ENCODE measurements around the gene XPO1. TPM values are rescaled to one million over a fixed set of nuclear protein-coding genes. Genes with fewer than 3 reads are reported as not detected.

XPO1 gene
- total RNA-seq, 1 donor from 2014 or later: 103 TPM

DNA sequence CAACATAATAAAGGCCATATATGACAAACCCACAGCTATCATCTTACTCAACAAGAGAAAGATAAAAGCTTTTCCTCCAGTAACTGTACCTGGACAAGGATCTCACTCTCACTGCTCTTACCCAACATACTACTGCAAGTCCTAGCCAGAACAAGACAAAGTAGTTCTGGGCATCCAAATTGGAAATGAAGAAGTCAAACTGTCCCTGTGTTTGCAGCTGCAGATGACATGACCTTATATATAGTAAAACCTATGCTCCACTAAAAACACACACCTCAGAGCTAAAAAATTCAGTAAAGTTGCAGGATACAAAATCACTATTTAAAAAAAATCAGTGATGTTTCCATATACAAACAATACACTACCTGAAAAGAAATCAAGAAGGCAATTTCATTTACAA, 99.5 kb downstream of the XPO1 start:
- Mint-ChIP-seq H3K36me3 (ENCODE audit: unreplicated experiment) (peaks cover 6% of the 10 kb centered on the region), H3K4me1 (ENCODE audit: low read depth, unreplicated experiment) (peaks cover 6% of the 10 kb centered on the region), H3K9me3 (ENCODE audit: unreplicated experiment) (peaks cover 11% of the 10 kb centered on the region), H3K4me3 (ENCODE audit: unreplicated experiment) (no peak overlapping the region), H3K27ac (ENCODE audit: unreplicated experiment) (no peak overlapping the region), H3K27me3 (ENCODE audit: unreplicated experiment) (peaks cover 2% of the 10 kb centered on the region)
- TF ChIP-seq, protein P1, sequence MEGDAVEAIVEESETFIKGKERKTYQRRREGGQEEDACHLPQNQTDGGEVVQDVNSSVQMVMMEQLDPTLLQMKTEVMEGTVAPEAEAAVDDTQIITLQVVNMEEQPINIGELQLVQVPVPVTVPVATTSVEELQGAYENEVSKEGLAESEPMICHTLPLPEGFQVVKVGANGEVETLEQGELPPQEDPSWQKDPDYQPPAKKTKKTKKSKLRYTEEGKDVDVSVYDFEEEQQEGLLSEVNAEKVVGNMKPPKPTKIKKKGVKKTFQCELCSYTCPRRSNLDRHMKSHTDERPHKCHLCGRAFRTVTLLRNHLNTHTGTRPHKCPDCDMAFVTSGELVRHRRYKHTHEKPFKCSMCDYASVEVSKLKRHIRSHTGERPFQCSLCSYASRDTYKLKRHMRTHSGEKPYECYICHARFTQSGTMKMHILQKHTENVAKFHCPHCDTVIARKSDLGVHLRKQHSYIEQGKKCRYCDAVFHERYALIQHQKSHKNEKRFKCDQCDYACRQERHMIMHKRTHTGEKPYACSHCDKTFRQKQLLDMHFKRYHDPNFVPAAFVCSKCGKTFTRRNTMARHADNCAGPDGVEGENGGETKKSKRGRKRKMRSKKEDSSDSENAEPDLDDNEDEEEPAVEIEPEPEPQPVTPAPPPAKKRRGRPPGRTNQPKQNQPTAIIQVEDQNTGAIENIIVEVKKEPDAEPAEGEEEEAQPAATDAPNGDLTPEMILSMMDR (IDR thresholded peaks at IDR 0.05; ENCODE audit: partially characterized antibody, unreplicated experiment): no peak
- DNase-seq: no peak

DNA sequence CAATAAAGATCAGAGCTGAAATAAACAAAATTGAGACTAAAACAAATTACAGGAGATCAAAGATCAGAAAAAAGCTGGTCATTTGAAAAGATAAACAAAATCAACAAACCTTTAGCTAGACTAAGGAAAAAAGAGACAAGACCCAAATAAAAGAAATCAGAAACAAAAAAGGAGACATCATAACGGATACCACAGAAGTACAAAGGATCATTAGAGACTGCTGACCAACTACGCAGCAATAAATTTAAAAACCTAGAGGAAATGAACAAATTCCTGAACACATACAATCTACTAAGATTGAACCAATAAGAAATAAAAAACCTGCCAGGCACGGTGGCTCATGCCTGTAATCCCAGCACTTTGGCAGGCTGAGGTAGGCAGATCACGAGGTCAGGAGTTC, 101.0 kb downstream of the XPO1 start:
- peaks cover 13% of the 10 kb centered on the region for H3K9me3 Mint-ChIP-seq (ENCODE audit: unreplicated experiment)
- H3K27me3 Mint-ChIP-seq (ENCODE audit: unreplicated experiment): no peaks in the 10 kb centered on the region
- no peak for DNase-seq
- H3K36me3 Mint-ChIP-seq (ENCODE audit: unreplicated experiment): peaks cover 6% of the 10 kb centered on the region
- H3K27ac Mint-ChIP-seq (ENCODE audit: unreplicated experiment): no peak overlapping the region
- no peak overlapping the region for H3K4me3 Mint-ChIP-seq (ENCODE audit: unreplicated experiment)
- TF ChIP-seq, protein P1 (IDR thresholded peaks at IDR 0.05; ENCODE audit: partially characterized antibody, unreplicated experiment): no peak
- H3K4me1 Mint-ChIP-seq (ENCODE audit: low read depth, unreplicated experiment): peaks cover 2% of the 10 kb centered on the region

DNA sequence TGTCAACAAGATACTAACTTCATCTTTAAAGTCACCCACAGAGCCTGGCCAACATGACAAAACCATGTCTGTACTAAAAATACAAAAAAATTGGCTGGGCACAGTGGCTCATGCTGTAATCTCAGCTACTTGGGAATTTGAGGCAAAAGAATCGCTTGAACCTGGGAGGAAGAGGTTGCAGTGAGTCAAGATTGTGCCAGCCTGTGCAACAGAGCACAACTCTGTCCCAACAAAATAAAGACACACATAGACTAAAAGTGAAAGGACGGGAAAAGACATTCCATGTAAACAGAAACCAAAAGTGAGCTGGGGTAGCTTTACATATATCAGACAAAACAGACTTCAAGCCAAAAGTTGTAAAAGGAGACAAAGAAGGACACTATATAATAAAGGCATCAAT, 102.1 kb downstream of the XPO1 start:
- H3K27ac Mint-ChIP-seq (ENCODE audit: unreplicated experiment): no peak overlapping the region
- peaks cover 13% of the 10 kb centered on the region for H3K9me3 Mint-ChIP-seq (ENCODE audit: unreplicated experiment)

DNA sequence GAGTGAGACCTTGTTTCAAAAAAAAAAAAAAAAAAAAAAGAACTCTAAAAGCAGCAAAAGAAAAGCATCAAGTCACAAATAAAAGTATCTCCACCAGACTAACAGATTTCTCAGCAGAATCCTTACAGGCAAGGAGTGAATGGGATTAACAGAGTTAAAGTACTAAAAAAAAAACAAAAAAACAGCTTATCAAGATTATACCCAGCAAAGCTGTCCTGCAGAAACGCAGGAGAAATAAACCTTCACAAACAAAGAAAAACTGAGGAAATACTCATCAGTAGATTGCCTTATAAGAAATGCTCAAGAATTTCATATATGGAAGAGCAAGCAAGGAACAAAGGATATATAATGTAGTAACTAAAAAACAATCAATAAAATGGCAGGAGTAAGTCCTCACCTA, 102.9 kb downstream of the XPO1 start:
- TF ChIP-seq, protein P1 (IDR thresholded peaks at IDR 0.05; ENCODE audit: partially characterized antibody, unreplicated experiment): no peak
- DNase-seq: no peak
- Mint-ChIP-seq H3K4me3 (ENCODE audit: unreplicated experiment) (no peak overlapping the region), H3K36me3 (ENCODE audit: unreplicated experiment) (peaks cover 6% of the 10 kb centered on the region), H3K27me3 (ENCODE audit: unreplicated experiment) (no peaks in the 10 kb centered on the region), H3K27ac (ENCODE audit: unreplicated experiment) (no peak overlapping the region), H3K4me1 (ENCODE audit: low read depth, unreplicated experiment) (no peaks in the 10 kb centered on the region), H3K9me3 (ENCODE audit: unreplicated experiment) (peaks cover 13% of the 10 kb centered on the region)

More for the DNA sequence above, 102.1 kb downstream of the XPO1 start:
- Mint-ChIP-seq H3K4me3 (ENCODE audit: unreplicated experiment) (no peak overlapping the region), H3K36me3 (ENCODE audit: unreplicated experiment) (peaks cover 6% of the 10 kb centered on the region), H3K27me3 (ENCODE audit: unreplicated experiment) (no peaks in the 10 kb centered on the region), H3K4me1 (ENCODE audit: low read depth, unreplicated experiment) (no peaks in the 10 kb centered on the region)
- TF ChIP-seq, protein P1 (IDR thresholded peaks at IDR 0.05; ENCODE audit: partially characterized antibody, unreplicated experiment): no peak
- no peak for DNase-seq

DNA sequence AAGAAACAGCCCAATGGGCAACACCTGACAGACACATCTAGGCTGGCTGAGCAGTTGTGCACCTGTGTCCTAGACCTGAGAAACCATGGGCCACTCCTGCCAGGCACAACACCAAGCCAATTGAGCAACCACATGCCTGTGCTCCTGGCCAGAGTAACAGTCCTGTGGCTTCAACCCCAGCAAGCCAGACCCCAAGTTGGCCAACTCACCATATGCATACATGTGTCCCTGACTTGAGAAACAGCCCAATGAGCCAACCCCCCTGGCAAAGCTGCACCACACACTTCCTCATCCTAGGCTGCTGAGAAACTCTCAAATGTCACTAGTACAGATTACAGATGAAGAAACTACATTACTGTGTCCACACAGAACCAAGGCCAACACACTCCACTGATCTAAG, 103.8 kb downstream of the XPO1 start:
- Mint-ChIP-seq H3K36me3 (ENCODE audit: unreplicated experiment) (peaks cover 6% of the 10 kb centered on the region), H3K9me3 (ENCODE audit: unreplicated experiment) (peaks cover 13% of the 10 kb centered on the region), H3K4me1 (ENCODE audit: low read depth, unreplicated experiment) (no peaks in the 10 kb centered on the region), H3K27ac (ENCODE audit: unreplicated experiment) (no peak overlapping the region), H3K4me3 (ENCODE audit: unreplicated experiment) (no peak overlapping the region), H3K27me3 (ENCODE audit: unreplicated experiment) (no peaks in the 10 kb centered on the region)
- TF ChIP-seq, protein P1 (IDR thresholded peaks at IDR 0.05; ENCODE audit: partially characterized antibody, unreplicated experiment): no peak
- no peak for DNase-seq

All from glutamatergic neuron (in vitro differentiated cells).